ENCODE results near the gene CAPN13. TPM values are rescaled to one million over a fixed set of nuclear protein-coding genes. Genes with fewer than 3 reads are reported as not detected.

CAPN13 gene
- not detected for polyA plus RNA-seq (2013, experiment 1 of 2)
- not detected for polyA plus RNA-seq (2013, experiment 2 of 2)

DNA sequence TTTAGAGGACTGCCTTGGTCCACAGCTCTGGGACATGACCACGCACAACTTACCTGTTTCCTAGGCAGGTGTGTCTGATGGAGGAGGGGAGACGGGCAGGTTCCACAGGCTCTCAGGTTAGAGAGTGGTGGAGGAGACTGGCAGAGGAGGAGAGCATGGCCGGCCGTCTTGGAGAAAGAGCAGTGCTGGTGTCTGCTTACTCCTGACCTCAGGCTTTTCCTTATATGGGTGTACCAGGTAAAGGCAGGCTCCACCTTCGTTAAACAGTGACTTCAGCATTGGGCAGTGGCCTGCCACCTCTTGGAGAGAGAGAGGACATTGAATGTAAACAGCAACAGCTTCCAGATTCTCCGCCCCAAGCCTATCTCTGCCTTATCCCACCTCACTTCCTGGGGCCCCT is at the start of gene CAPN13:
TSS of gene CAPN13 (minus strand) at position 198 of the 400 bp plus-strand sequence. CDS start 20,121 bp downstream, outside the sequence.
- H3K4me3 ChIP-seq (ENCODE audit: low read length in 2 of 2) = no peak within 1 kb of the TSS

DNA sequence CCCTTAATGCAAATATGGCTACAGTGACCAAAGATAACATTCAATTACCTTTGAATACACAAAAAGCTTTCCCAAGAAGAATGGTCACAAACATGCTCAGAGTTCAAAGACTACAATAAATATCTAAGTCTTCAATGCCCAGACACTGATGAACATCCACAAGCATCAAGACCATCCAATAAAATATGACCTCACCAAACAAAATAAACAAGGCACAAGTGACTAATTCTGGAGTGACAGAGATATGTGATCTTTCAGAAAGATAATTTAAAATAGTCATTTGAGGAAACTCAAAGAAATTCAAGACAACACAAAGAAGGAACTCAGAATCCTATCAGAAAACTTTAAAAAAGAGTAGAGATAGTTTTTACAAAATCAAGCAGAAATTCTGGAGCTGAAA is 40.6 kb upstream of the CAPN13 start:
- no peak overlapping the region for H4K8ac ChIP-seq (ENCODE audit: low read depth, low read length)
- H3K27me3 ChIP-seq (ENCODE audit: control insufficient read depth in 3 of 3, insufficient read depth in 3 of 3, low read depth in 1 of 3, low read length in 3 of 3) = no peaks in the 10 kb centered on the region
- H3K4ac ChIP-seq (ENCODE audit: low read length) = no peak overlapping the region
- H3K79me1 ChIP-seq (ENCODE audit: low read depth, low read length) = no peaks in the 10 kb centered on the region
- H3K9me3 ChIP-seq (replicated peaks in 1 of 2; ENCODE audit: control insufficient read depth in 2 of 2, insufficient read depth in 1 of 2, low read depth in 1 of 2, low read length in 2 of 2) = no peaks in the 10 kb centered on the region
- DNase-seq (ENCODE audit: low spot score) = no peak
- H2BK15ac ChIP-seq (ENCODE audit: low read length) = no peak overlapping the region
- no peak overlapping the region for H3K4me3 ChIP-seq (ENCODE audit: low read length in 2 of 2)
- no peaks in the 10 kb centered on the region for H3K36me3 ChIP-seq (replicated peaks in 1 of 2; ENCODE audit: control insufficient read depth in 2 of 2, insufficient read depth in 2 of 2, low read length in 2 of 2)
- no peak overlapping the region for H2AFZ ChIP-seq (ENCODE audit: low read length)
- H3K14ac ChIP-seq (ENCODE audit: low read length) = no peak overlapping the region
- H2BK5ac ChIP-seq (ENCODE audit: low read length) = no peak overlapping the region
- H2AK5ac ChIP-seq (ENCODE audit: low read depth, low read length) = no peak overlapping the region
- H2BK120ac ChIP-seq (ENCODE audit: low read depth, low read length) = no peak overlapping the region
- H3K4me1 ChIP-seq (ENCODE audit: control insufficient read depth in 2 of 2, insufficient read depth in 1 of 2, low read depth in 1 of 2, low read length in 2 of 2) = no peaks in the 10 kb centered on the region
- no peak overlapping the region for H3K27ac ChIP-seq (replicated peaks; ENCODE audit: low read length)
- H3K9ac ChIP-seq (ENCODE audit: low read depth, low read length, poor library complexity) = no peak overlapping the region
- H3K4me2 ChIP-seq (ENCODE audit: insufficient read depth, low read length, poor library complexity, severe bottlenecking) = no peak overlapping the region
- H4K91ac ChIP-seq (ENCODE audit: low read depth, low read length, poor library complexity) = no peak overlapping the region
- no peak overlapping the region for H3K18ac ChIP-seq (ENCODE audit: low read length)
- no peak overlapping the region for H3K23ac ChIP-seq (ENCODE audit: low read depth, low read length, poor library complexity)
- no peak overlapping the region for H2BK12ac ChIP-seq (ENCODE audit: low read length)

More for the DNA sequence above, at the start of gene CAPN13:
- no peak within 1 kb of the TSS for H2AFZ ChIP-seq (ENCODE audit: low read length)
- no peaks in the 10 kb centered on the region for H3K27me3 ChIP-seq (ENCODE audit: control insufficient read depth in 3 of 3, insufficient read depth in 3 of 3, low read depth in 1 of 3, low read length in 3 of 3)
- H2BK12ac ChIP-seq (ENCODE audit: low read length) = no peak within 1 kb of the TSS
- H3K9ac ChIP-seq (ENCODE audit: low read depth, low read length, poor library complexity) = no peak within 1 kb of the TSS
- H3K79me1 ChIP-seq (ENCODE audit: low read depth, low read length) = no peaks in the 10 kb centered on the region
- no peak within 1 kb of the TSS for H4K91ac ChIP-seq (ENCODE audit: low read depth, low read length, poor library complexity)
- no peak within 1 kb of the TSS for H3K27ac ChIP-seq (replicated peaks; ENCODE audit: low read length)
- no peak within 1 kb of the TSS for H3K23ac ChIP-seq (ENCODE audit: low read depth, low read length, poor library complexity)
- H2BK5ac ChIP-seq (ENCODE audit: low read length) = no peak within 1 kb of the TSS
- no peaks in the 10 kb centered on the region for H3K36me3 ChIP-seq (replicated peaks in 1 of 2; ENCODE audit: control insufficient read depth in 2 of 2, insufficient read depth in 2 of 2, low read length in 2 of 2)
- H2BK15ac ChIP-seq (ENCODE audit: low read length) = no peak within 1 kb of the TSS
- WGBS, 2 donors (ENCODE audit: extremely low coverage in 2 of 2, insufficient read length in 2 of 2, insufficient replicate concordance in 1 of 2) = no CpG with 5 or more reads among the region's 6 CpGs
- H3K4me2 ChIP-seq (ENCODE audit: insufficient read depth, low read length, poor library complexity, severe bottlenecking) = no peak within 1 kb of the TSS
- no peak within 1 kb of the TSS for H3K4ac ChIP-seq (ENCODE audit: low read length)
- H2BK120ac ChIP-seq (ENCODE audit: low read depth, low read length) = no peak within 1 kb of the TSS
- no peaks in the 10 kb centered on the region for H3K9me3 ChIP-seq (replicated peaks in 1 of 2; ENCODE audit: control insufficient read depth in 2 of 2, insufficient read depth in 1 of 2, low read depth in 1 of 2, low read length in 2 of 2)
- H2AK5ac ChIP-seq (ENCODE audit: low read depth, low read length) = no peak within 1 kb of the TSS
- no peak within 1 kb of the TSS for H3K14ac ChIP-seq (ENCODE audit: low read length)
- DNase-seq (ENCODE audit: low spot score) = no peak
- H3K4me1 ChIP-seq (ENCODE audit: control insufficient read depth in 2 of 2, insufficient read depth in 1 of 2, low read depth in 1 of 2, low read length in 2 of 2) = peaks cover 0 to 4% of the 10 kb centered on the region in 2 donors
- no peak within 1 kb of the TSS for H4K8ac ChIP-seq (ENCODE audit: low read depth, low read length)
- no peak within 1 kb of the TSS for H3K18ac ChIP-seq (ENCODE audit: low read length)

GRCh38 chr2:30847329-30847728 is 40.1 kb upstream of the CAPN13 start:
- no peak overlapping the region for H2BK15ac ChIP-seq (ENCODE audit: low read length)
- H4K8ac ChIP-seq (ENCODE audit: low read depth, low read length) = no peak overlapping the region
- H3K9ac ChIP-seq (ENCODE audit: low read depth, low read length, poor library complexity) = no peak overlapping the region
- no peak overlapping the region for H4K91ac ChIP-seq (ENCODE audit: low read depth, low read length, poor library complexity)
- no peaks in the 10 kb centered on the region for H3K36me3 ChIP-seq (replicated peaks in 1 of 2; ENCODE audit: control insufficient read depth in 2 of 2, insufficient read depth in 2 of 2, low read length in 2 of 2)
- H3K4me3 ChIP-seq (ENCODE audit: low read length in 2 of 2) = no peak overlapping the region
- no peak overlapping the region for H2BK120ac ChIP-seq (ENCODE audit: low read depth, low read length)
- no peak overlapping the region for H2BK12ac ChIP-seq (ENCODE audit: low read length)
- H3K27ac ChIP-seq (replicated peaks; ENCODE audit: low read length) = no peak overlapping the region
- H3K14ac ChIP-seq (ENCODE audit: low read length) = no peak overlapping the region
- no peak overlapping the region for H2BK5ac ChIP-seq (ENCODE audit: low read length)
- H2AFZ ChIP-seq (ENCODE audit: low read length) = no peak overlapping the region
- no peak overlapping the region for H2AK5ac ChIP-seq (ENCODE audit: low read depth, low read length)
- H3K27me3 ChIP-seq (ENCODE audit: control insufficient read depth in 3 of 3, insufficient read depth in 3 of 3, low read depth in 1 of 3, low read length in 3 of 3) = no peaks in the 10 kb centered on the region
- no peak overlapping the region for H3K23ac ChIP-seq (ENCODE audit: low read depth, low read length, poor library complexity)
- no peak overlapping the region for H3K18ac ChIP-seq (ENCODE audit: low read length)
- H3K4ac ChIP-seq (ENCODE audit: low read length) = no peak overlapping the region
- no peaks in the 10 kb centered on the region for H3K4me1 ChIP-seq (ENCODE audit: control insufficient read depth in 2 of 2, insufficient read depth in 1 of 2, low read depth in 1 of 2, low read length in 2 of 2)
- no peak for DNase-seq (ENCODE audit: low spot score)
- WGBS, 2 donors (ENCODE audit: extremely low coverage in 2 of 2, insufficient read length in 2 of 2, insufficient replicate concordance in 1 of 2) = no CpG with 5 or more reads among the region's 1 CpG
- no peak overlapping the region for H3K4me2 ChIP-seq (ENCODE audit: insufficient read depth, low read length, poor library complexity, severe bottlenecking)
- no peaks in the 10 kb centered on the region for H3K79me1 ChIP-seq (ENCODE audit: low read depth, low read length)
- H3K9me3 ChIP-seq (replicated peaks in 1 of 2; ENCODE audit: control insufficient read depth in 2 of 2, insufficient read depth in 1 of 2, low read depth in 1 of 2, low read length in 2 of 2) = no peaks in the 10 kb centered on the region

DNA sequence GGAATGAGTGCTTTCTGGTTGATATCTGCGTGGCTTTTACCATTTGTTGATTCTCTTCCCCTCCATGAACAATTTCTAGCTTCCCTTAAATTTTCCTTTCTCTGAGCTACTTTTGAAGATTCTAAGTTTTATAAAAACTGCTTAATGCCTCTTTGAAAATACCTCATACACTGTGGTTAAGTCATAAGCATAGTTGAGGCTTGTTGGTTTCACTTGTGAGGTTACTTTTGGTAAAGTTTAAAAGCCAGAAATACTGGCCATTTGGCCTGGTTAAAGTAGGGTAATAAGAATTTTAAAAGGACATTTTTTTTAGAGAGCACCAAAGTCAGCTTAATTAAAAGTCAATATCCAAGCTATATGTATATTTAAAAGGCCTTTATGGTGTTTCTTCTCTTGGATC is 21.3 kb upstream of the CAPN13 start:
- Histone ChIP-seq H3K4ac (ENCODE audit: low read length) (no peak overlapping the region), H3K18ac (ENCODE audit: low read length) (no peak overlapping the region), H3K27ac (replicated peaks; ENCODE audit: low read length) (no peak overlapping the region), H2AK5ac (ENCODE audit: low read depth, low read length) (no peak overlapping the region), H3K79me1 (ENCODE audit: low read depth, low read length) (no peaks in the 10 kb centered on the region), H2BK12ac (ENCODE audit: low read length) (no peak overlapping the region), H3K9ac (ENCODE audit: low read depth, low read length, poor library complexity) (no peak overlapping the region), H2AFZ (ENCODE audit: low read length) (no peak overlapping the region), H2BK120ac (ENCODE audit: low read depth, low read length) (no peak overlapping the region), H3K4me1 (ENCODE audit: control insufficient read depth in 2 of 2, insufficient read depth in 1 of 2, low read depth in 1 of 2, low read length in 2 of 2) (peaks cover 0 to 2% of the 10 kb centered on the region in 2 donors), H2BK5ac (ENCODE audit: low read length) (no peak overlapping the region), H2BK15ac (ENCODE audit: low read length) (no peak overlapping the region), H4K91ac (ENCODE audit: low read depth, low read length, poor library complexity) (no peak overlapping the region), H3K27me3 (ENCODE audit: control insufficient read depth in 3 of 3, insufficient read depth in 3 of 3, low read depth in 1 of 3, low read length in 3 of 3) (no peaks in the 10 kb centered on the region), H3K4me3 (ENCODE audit: low read length in 2 of 2) (no peak overlapping the region), H4K8ac (ENCODE audit: low read depth, low read length) (no peak overlapping the region), H3K4me2 (ENCODE audit: insufficient read depth, low read length, poor library complexity, severe bottlenecking) (no peak overlapping the region), H3K9me3 (replicated peaks in 1 of 2; ENCODE audit: control insufficient read depth in 2 of 2, insufficient read depth in 1 of 2, low read depth in 1 of 2, low read length in 2 of 2) (peaks cover 0 to 6% of the 10 kb centered on the region in 2 donors), H3K14ac (ENCODE audit: low read length) (no peak overlapping the region), H3K23ac (ENCODE audit: low read depth, low read length, poor library complexity) (no peak overlapping the region), H3K36me3 (replicated peaks in 1 of 2; ENCODE audit: control insufficient read depth in 2 of 2, insufficient read depth in 2 of 2, low read length in 2 of 2) (no peaks in the 10 kb centered on the region)
- WGBS, 2 donors (ENCODE audit: extremely low coverage in 2 of 2, insufficient read length in 2 of 2, insufficient replicate concordance in 1 of 2) = no CpG with 5 or more reads among the region's 1 CpG
- no peak for DNase-seq (ENCODE audit: low spot score)
